ENCODE measurements around the gene WDR37.

WDR37 gene

DNA sequence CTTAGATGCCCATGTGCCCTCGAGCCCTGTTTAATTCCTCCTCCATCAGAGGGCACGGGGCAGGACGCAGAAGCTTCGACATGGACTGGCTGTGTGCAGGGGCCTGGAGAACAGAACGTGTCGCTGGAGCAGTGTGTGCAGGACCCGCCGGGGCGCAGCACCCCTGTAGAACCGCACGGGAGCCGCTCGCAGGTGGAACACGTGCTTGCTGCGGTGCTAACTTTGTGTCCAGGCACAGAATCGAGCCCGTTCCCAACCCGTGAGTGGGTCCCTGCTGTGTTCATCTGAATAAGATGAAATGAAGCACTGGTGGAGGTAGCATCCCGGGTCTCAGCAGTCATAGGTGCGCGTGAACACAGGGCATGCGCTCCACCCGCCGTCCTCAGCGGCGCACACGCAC, 116.9 kb downstream of the WDR37 start:
- no peaks in the 10 kb centered on the region for H3K36me3 ChIP-seq (ENCODE audit: control insufficient read depth in 1 of 2, insufficient read depth in 2 of 2, low read length in 2 of 2)
- H3K9me3 ChIP-seq (ENCODE audit: control insufficient read depth in 1 of 2, low read length in 2 of 2) = no peaks in the 10 kb centered on the region
- H3K27ac ChIP-seq (ENCODE audit: low read length) = no peak overlapping the region
- H3K4me3 ChIP-seq (ENCODE audit: low read depth in 1 of 2, low read length in 2 of 2) = no peak overlapping the region
- no peaks in the 10 kb centered on the region for H3K27me3 ChIP-seq (ENCODE audit: low read depth, low read length)
- H3K4me1 ChIP-seq (ENCODE audit: control insufficient read depth in 1 of 2, insufficient read depth in 2 of 2, low read length in 2 of 2) = no peaks in the 10 kb centered on the region

DNA sequence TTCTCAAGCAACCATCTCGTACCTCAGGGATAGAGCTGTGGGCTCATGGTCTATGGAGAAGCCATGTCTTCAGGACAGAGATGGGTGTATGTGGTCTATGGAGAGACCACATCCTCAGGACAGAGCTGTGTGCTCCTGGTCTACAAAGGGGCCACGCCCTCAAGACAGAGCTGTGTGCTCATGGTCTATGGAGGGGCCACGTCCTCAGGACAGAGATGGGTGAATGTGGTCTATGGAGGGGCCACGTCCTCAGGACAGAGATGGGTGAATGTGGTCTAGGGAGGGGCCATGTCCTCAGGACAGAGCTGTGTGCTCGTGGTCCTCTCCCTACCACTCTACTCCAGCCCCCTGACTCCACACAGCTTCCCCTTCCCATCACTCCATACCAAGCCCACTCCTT, 117.8 kb downstream of the WDR37 start:
- no peak overlapping the region for H3K27ac ChIP-seq (ENCODE audit: low read length)
- no peak overlapping the region for H3K4me3 ChIP-seq (ENCODE audit: low read depth in 1 of 2, low read length in 2 of 2)
- no peaks in the 10 kb centered on the region for H3K4me1 ChIP-seq (ENCODE audit: control insufficient read depth in 1 of 2, insufficient read depth in 2 of 2, low read length in 2 of 2)
- no peaks in the 10 kb centered on the region for H3K9me3 ChIP-seq (ENCODE audit: control insufficient read depth in 1 of 2, low read length in 2 of 2)
- no peaks in the 10 kb centered on the region for H3K27me3 ChIP-seq (ENCODE audit: low read depth, low read length)
- H3K36me3 ChIP-seq (ENCODE audit: control insufficient read depth in 1 of 2, insufficient read depth in 2 of 2, low read length in 2 of 2) = no peaks in the 10 kb centered on the region

DNA sequence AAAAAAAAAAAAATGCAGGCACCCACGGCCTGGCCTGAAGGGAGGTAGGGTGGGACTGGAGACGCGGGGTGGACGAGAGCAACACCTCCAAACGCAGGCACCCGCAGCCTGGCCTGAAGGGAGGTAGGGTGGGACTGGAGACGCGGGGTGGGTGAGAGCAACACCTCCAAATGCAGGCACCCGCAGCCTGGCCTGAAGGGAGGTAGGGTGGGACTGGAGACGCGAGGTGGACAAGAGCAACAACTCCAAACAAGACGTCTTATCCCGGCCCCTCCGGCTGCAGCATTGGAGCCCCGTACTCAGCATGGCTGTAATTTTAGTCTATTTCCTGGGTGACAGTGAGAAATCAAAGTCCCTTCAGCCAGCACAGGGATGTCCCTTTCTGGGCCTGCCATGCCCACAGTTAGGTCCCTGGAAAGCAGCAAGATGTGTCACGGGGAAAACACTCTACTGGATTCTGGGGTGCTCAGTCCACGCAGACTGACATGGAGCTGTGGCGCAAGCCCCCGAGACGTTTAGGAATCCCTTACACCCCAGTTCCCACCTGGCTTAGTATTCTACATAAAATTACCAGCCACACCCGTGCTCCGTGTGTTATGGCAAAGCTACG, 119.9 kb downstream of the WDR37 start:
- Histone ChIP-seq H3K27ac (ENCODE audit: low read length) (no peak overlapping the region), H3K9me3 (ENCODE audit: control insufficient read depth in 1 of 2, low read length in 2 of 2) (no peaks in the 10 kb centered on the region)

DNA sequence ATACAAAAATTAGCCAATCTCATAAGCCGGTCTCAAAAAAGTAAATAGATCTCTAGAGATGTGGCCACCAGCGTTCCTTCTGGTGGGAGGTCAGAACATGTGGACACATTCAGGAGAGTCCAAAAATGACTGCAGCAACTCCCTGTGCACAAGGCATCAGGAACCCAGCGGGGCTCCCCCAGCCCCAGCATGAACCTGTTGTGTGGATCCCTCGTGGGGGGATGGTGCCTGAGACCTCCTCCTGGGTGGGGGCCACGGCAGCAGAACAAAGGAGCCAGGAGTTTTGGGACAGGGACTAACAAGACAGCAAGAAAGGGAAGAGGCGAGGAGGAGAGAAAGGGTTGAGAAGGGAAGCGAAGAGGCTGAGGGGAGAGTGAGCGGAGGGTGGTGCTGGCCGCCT, 121.8 kb downstream of the WDR37 start:
- H3K36me3 ChIP-seq (ENCODE audit: control insufficient read depth in 1 of 2, insufficient read depth in 2 of 2, low read length in 2 of 2) = no peaks in the 10 kb centered on the region
- H3K27ac ChIP-seq (ENCODE audit: low read length) = no peak overlapping the region
- no peak overlapping the region for H3K4me3 ChIP-seq (ENCODE audit: low read depth in 1 of 2, low read length in 2 of 2)
- H3K4me1 ChIP-seq (ENCODE audit: control insufficient read depth in 1 of 2, insufficient read depth in 2 of 2, low read length in 2 of 2) = no peaks in the 10 kb centered on the region
- H3K9me3 ChIP-seq (ENCODE audit: control insufficient read depth in 1 of 2, low read length in 2 of 2) = no peaks in the 10 kb centered on the region
- no peaks in the 10 kb centered on the region for H3K27me3 ChIP-seq (ENCODE audit: low read depth, low read length)

More for the DNA sequence above, 119.9 kb downstream of the WDR37 start:
- Histone ChIP-seq H3K4me1 (ENCODE audit: control insufficient read depth in 1 of 2, insufficient read depth in 2 of 2, low read length in 2 of 2) (no peaks in the 10 kb centered on the region), H3K36me3 (ENCODE audit: control insufficient read depth in 1 of 2, insufficient read depth in 2 of 2, low read length in 2 of 2) (no peaks in the 10 kb centered on the region), H3K27me3 (ENCODE audit: low read depth, low read length) (no peaks in the 10 kb centered on the region), H3K4me3 (ENCODE audit: low read depth in 1 of 2, low read length in 2 of 2) (no peak overlapping the region)

DNA sequence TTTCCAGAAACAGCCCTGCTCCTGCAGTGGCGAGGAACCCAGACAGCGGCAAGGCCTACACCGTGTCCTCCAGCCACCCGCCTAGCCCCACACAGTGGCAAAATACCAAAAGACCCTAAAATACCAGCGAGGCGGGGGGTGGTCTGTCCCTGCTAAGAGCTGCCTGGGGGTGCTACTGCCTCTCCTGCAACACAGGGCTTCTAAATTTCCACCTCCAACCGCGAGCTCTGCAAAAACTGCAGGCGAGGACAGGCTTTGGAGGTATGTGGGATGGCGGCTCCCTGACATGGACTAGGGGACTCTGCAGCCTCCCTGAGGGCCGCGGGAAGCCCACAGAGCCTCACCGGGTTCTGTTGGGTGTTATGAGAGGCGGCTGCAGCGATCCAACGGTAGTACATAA, 122.3 kb downstream of the WDR37 start:
- no peaks in the 10 kb centered on the region for H3K27me3 ChIP-seq (ENCODE audit: low read depth, low read length)
- H3K4me3 ChIP-seq (ENCODE audit: low read depth in 1 of 2, low read length in 2 of 2) = no peak overlapping the region
- no peak overlapping the region for H3K27ac ChIP-seq (ENCODE audit: low read length)
- H3K9me3 ChIP-seq (ENCODE audit: control insufficient read depth in 1 of 2, low read length in 2 of 2) = no peaks in the 10 kb centered on the region
- H3K36me3 ChIP-seq (ENCODE audit: control insufficient read depth in 1 of 2, insufficient read depth in 2 of 2, low read length in 2 of 2) = no peaks in the 10 kb centered on the region
- H3K4me1 ChIP-seq (ENCODE audit: control insufficient read depth in 1 of 2, insufficient read depth in 2 of 2, low read length in 2 of 2) = no peaks in the 10 kb centered on the region

DNA sequence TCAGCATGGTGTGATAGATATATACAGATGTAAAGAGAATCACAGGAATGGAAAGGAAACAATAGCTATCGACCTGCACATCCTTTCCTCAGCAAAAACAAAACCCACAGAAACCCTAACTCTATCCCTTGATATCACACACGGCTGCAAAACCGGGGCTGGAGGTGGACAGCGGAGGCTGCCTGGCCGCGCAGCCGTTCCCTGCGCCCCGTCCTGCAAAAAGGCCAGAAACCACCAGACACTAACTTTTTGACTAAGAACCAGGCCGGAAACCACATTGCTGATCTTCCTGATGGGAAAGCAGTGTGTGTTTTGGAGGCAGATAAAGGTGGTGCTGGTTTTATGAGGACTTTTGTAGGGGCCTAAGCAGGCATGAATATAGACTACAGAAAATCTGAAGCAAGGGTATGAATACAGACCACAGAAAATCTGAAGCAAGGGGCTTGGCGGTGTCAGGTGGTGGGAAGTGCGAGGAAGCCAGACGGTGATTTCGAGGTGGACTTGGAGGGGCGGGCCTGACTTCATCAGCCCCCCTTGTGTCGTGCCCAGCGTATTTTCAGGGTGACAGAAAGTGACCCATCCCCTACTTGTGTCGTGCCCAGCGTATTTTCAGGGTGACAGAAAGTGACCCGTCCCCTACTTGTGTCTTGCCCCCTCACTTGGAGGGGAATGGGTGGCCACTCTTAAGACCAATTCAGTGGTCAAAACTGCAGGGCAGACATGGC, 123.3 kb downstream of the WDR37 start:
- Histone ChIP-seq H3K27me3 (ENCODE audit: low read depth, low read length) (no peaks in the 10 kb centered on the region), H3K36me3 (ENCODE audit: control insufficient read depth in 1 of 2, insufficient read depth in 2 of 2, low read length in 2 of 2) (no peaks in the 10 kb centered on the region), H3K4me3 (ENCODE audit: low read depth in 1 of 2, low read length in 2 of 2) (no peak overlapping the region), H3K27ac (ENCODE audit: low read length) (no peak overlapping the region), H3K9me3 (ENCODE audit: control insufficient read depth in 1 of 2, low read length in 2 of 2) (no peaks in the 10 kb centered on the region), H3K4me1 (ENCODE audit: control insufficient read depth in 1 of 2, insufficient read depth in 2 of 2, low read length in 2 of 2) (no peaks in the 10 kb centered on the region)

DNA sequence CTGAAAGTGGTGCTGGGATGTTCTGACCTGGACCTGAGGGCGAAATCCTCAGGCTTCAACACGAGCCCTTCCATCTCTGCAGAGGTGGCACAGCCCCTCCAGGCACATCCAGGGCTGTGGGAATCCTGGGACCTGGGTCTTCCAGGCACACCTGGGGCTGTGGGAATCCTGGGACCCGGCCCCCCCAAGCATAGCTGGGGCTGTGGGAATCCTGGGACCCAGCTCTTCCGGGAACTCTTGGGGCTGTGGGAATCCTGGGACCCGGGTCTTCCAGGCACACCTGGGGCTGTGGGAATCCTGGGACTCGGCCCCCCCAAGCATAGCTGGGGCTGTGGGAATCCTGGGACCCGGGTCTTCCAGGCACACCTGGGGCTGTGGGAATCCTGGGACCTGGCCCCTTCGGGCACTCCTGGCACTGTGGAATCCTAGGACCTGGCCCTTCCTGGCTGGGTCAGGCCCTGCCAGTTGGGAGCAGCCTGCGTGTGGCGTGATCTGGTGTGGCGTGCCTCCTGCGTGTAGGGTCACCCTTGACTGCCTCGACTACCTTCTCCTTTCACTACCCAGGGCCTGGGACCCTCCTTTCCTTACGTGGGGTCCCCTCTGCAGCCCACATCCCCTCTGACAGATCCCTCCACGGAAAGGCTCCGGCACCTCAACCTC, 124.0 kb downstream of the WDR37 start:
- Histone ChIP-seq H3K4me3 (ENCODE audit: low read depth in 1 of 2, low read length in 2 of 2) (no peak overlapping the region), H3K4me1 (ENCODE audit: control insufficient read depth in 1 of 2, insufficient read depth in 2 of 2, low read length in 2 of 2) (no peaks in the 10 kb centered on the region), H3K9me3 (ENCODE audit: control insufficient read depth in 1 of 2, low read length in 2 of 2) (no peaks in the 10 kb centered on the region), H3K27me3 (ENCODE audit: low read depth, low read length) (no peaks in the 10 kb centered on the region), H3K27ac (ENCODE audit: low read length) (no peak overlapping the region), H3K36me3 (ENCODE audit: control insufficient read depth in 1 of 2, insufficient read depth in 2 of 2, low read length in 2 of 2) (no peaks in the 10 kb centered on the region)

DNA sequence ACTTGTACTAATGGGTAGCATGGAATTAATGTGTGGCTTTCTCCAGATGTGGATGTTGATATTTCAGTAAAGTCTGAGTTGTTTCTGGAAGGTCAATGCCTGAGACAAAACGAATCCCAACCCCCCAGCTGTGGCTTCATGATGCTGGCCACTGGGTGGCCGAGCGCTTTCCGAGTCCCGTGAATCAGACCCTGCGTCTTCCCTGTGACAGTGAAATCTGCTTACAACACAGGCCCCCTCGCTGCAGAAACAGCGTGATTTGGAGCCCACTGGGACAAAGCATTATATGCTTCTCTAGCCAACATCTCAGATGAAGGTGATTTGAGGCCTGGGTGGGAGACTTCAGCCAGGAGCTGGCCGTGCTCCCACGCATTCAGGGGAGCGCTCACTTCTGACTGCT, 124.7 kb downstream of the WDR37 start:
- H3K27ac ChIP-seq (ENCODE audit: low read length) = no peak overlapping the region
- no peaks in the 10 kb centered on the region for H3K9me3 ChIP-seq (ENCODE audit: control insufficient read depth in 1 of 2, low read length in 2 of 2)
- no peaks in the 10 kb centered on the region for H3K27me3 ChIP-seq (ENCODE audit: low read depth, low read length)
- H3K4me3 ChIP-seq (ENCODE audit: low read depth in 1 of 2, low read length in 2 of 2) = no peak overlapping the region
- H3K36me3 ChIP-seq (ENCODE audit: control insufficient read depth in 1 of 2, insufficient read depth in 2 of 2, low read length in 2 of 2) = no peaks in the 10 kb centered on the region
- no peaks in the 10 kb centered on the region for H3K4me1 ChIP-seq (ENCODE audit: control insufficient read depth in 1 of 2, insufficient read depth in 2 of 2, low read length in 2 of 2)

All from muscle layer of duodenum (tissue), 2 donors.